K562 (cell line): ENCODE data around the gene SH3TC2. TPM values are rescaled to one million over a fixed set of nuclear protein-coding genes. Genes with fewer than 3 reads are reported as not detected.

Source experiments
- ATAC-seq: fragments of 200-7000 bp; cut with Tn5 transposase; 3 replicates; pipeline ENCODE4 v1.9.1; 2020; ENCODE audit warnings: moderate library complexity
- BruUV-seq: library from RNA; stranded (reverse); fragments of 400-500 nt; replicated peaks from 2 replicates; lab custom pipeline; 2021; lab: Mats Ljungman, UMichigan
- CTCF ChIA-PET: fragments of 300-600 bp; formaldehyde crosslinking; extraction: SDS; loops from one replicate; lab custom pipeline; 2021; ENCODE audit warnings: low intra/inter-chr PET ratio; lab: Yijun Ruan, JAX
- POLR2A ChIA-PET: fragments of 300-600, 350-650 bp; sonication (Branson Sonifier 250); formaldehyde crosslinking; extraction: SDS; loops from one replicate; lab custom pipeline; 2021; ENCODE audit warnings: antibody characterized with exemption, inconsistent platforms; lab: Yijun Ruan, JAX
- DNase-seq, 4 experiments: peaks; one replicate each; pipeline versions ENCODE4 v3.0.0 to v3.0.0-alpha.2; 2011 to 2018; ENCODE audit warnings: low spot score in 3 of 4, mixed read lengths in 3 of 4; ENCODE audit errors: extremely low read depth in 1 of 4
- FAIRE-seq: peaks from 2 replicates; lab custom pipeline; 2011; peaks lifted over from hg19 to GRCh38; lab: Jason Lieb, UNC
- H2AFZ ChIP-seq: 2 replicates; pipeline ENCODE4 v1.6.0; 2011; ENCODE audit warnings: low read depth, low read length, control low read depth, inconsistent platforms
- H3K27ac ChIP-seq: fragments of 200-600 bp; 3 replicates; pipeline ENCODE4 v1.8.0; 2011; ENCODE audit warnings: low read depth, mild to moderate bottlenecking, control low read depth, inconsistent platforms, low read length, moderate library complexity, mixed read lengths; ENCODE audit errors: extremely low read depth
- H3K27me3 ChIP-seq, 2 experiments: fragments of 300-600 bp in 1 of 2; 2 replicates in 1 of 2; 3 replicates in 1 of 2; pipeline versions ENCODE4 v1.6.0 to v1.8.0; 2011; ENCODE audit warnings: inconsistent platforms in 2 of 2, low read length in 2 of 2, mild to moderate bottlenecking in 1 of 2, mixed read lengths in 1 of 2, moderate library complexity in 1 of 2; ENCODE audit not compliant: control insufficient read depth in 2 of 2, insufficient read depth in 2 of 2
- H3K36me3 ChIP-seq: fragments of 300-600 bp; 3 replicates; pipeline ENCODE4 v1.8.0; 2011; ENCODE audit warnings: mild to moderate bottlenecking, low read length, inconsistent platforms; ENCODE audit not compliant: control insufficient read depth, insufficient read depth
- H3K4me1 ChIP-seq, 2 experiments: fragments of 200-600 bp in 1 of 2; replicated peaks in 1 of 2; 2 replicates in 1 of 2; 3 replicates in 1 of 2; pipeline versions ENCODE4 v1.5.1 to v1.8.0; 2011; ENCODE audit warnings: inconsistent platforms in 2 of 2, low read length in 2 of 2, mild to moderate bottlenecking in 1 of 2, mixed read lengths in 1 of 2, moderate library complexity in 1 of 2; ENCODE audit not compliant: control insufficient read depth in 2 of 2, insufficient read depth in 2 of 2
- H3K4me2 ChIP-seq: 2 replicates; pipeline ENCODE4 v1.6.1; 2011; ENCODE audit warnings: low read length, control low read depth, inconsistent platforms, mixed read lengths; ENCODE audit not compliant: insufficient read depth
- H3K4me3 ChIP-seq: fragments of 200-600 bp; sonication (generic), shearing (Covaris generic); 2 replicates; pipeline ENCODE4 v1.5.1; 2016; ENCODE audit warnings: control low read depth, inconsistent platforms
- H3K79me2 ChIP-seq: fragments of 200-600 bp; 3 replicates; pipeline ENCODE4 v1.8.0; 2011; ENCODE audit warnings: low read length, inconsistent platforms; ENCODE audit not compliant: control insufficient read depth, insufficient read depth
- H3K9ac ChIP-seq, 2 experiments: 2 replicates each; pipeline versions ENCODE4 v1.6.0 to v1.6.1; 2011; ENCODE audit warnings: low read depth in 2 of 2, low read length in 2 of 2, control low read depth in 1 of 2, inconsistent platforms in 1 of 2, mild to moderate bottlenecking in 1 of 2, mixed read lengths in 1 of 2; ENCODE audit not compliant: insufficient read depth in 1 of 2
- H3K9me1 ChIP-seq: one replicate; pipeline ENCODE4 v1.6.0; 2011; ENCODE audit warnings: inconsistent platforms, mild to moderate bottlenecking, low read length, moderate library complexity; ENCODE audit not compliant: control insufficient read depth, insufficient read depth
- H3K9me3 ChIP-seq: replicated peaks from 2 replicates; pipeline ENCODE4 v1.5.1; 2011; ENCODE audit warnings: low read depth, low read length, inconsistent platforms; ENCODE audit not compliant: control insufficient read depth, insufficient read depth
- H4K20me1 ChIP-seq: replicated peaks from 2 replicates; pipeline ENCODE4 v1.6.1; 2011; ENCODE audit warnings: low read length, inconsistent platforms, mixed read lengths; ENCODE audit not compliant: control insufficient read depth, insufficient read depth
- BRF1 ChIP-seq: IDR thresholded peaks from 3 replicates; pipeline ENCODE4 v1.6.1; 2011; ENCODE audit warnings: borderline replicate concordance, mild to moderate bottlenecking; ENCODE audit not compliant: insufficient read length; ENCODE audit errors: extremely low read depth
- CTCF ChIP-seq, 3 experiments: IDR thresholded peaks in 2 of 3; conservative IDR thresholded peaks in 1 of 3; 2 replicates each; pipeline ENCODE4 v1.5.1; 2011 to 2012; ENCODE audit warnings: low read length in 3 of 3, mild to moderate bottlenecking in 3 of 3, control low read depth in 2 of 3, improper control_type of control experiment in 1 of 3, inconsistent platforms in 1 of 3, low read depth in 1 of 3, mixed read lengths in 1 of 3, moderate library complexity in 1 of 3; ENCODE audit not compliant: insufficient read depth in 2 of 3
- ELF2 ChIP-seq: fragments of 250-450 bp; sonication (Bioruptor Pico); IDR thresholded peaks from 2 replicates; pipeline ENCODE4 v1.5.0; 2021; ENCODE audit warnings: mild to moderate bottlenecking
- PHF8 ChIP-seq: fragments of 200-600 bp; sonication (generic); IDR thresholded peaks from 2 replicates; pipeline ENCODE4 v1.6.1; 2012; ENCODE audit warnings: mixed run types, mild to moderate bottlenecking, inconsistent platforms, low read length, moderate library complexity, borderline replicate concordance
- PKNOX1 ChIP-seq: fragments of 450-650 bp; IDR thresholded peaks from 2 replicates; pipeline ENCODE4 v1.6.1; 2016
- RBM25 ChIP-seq: fragments of 200-400 bp; formaldehyde crosslinking; IDR thresholded peaks from 2 replicates; pipeline ENCODE4 v1.6.1; 2018; ENCODE audit warnings: low read length, low read depth, moderate library complexity; ENCODE audit not compliant: severe bottlenecking
- RREB1 ChIP-seq: fragments of 250-450 bp; sonication (Bioruptor Pico); IDR thresholded peaks from 2 replicates; pipeline ENCODE4 v1.4.0; 2020
- SOX6 ChIP-seq: fragments of 450-650 bp; IDR thresholded peaks from 2 replicates; pipeline ENCODE4 v1.6.1; 2014; ENCODE audit warnings: mild to moderate bottlenecking
- SUPT5H ChIP-seq: fragments of 450-650 bp; IDR thresholded peaks from 2 replicates; pipeline ENCODE4 v1.6.1; 2016
- TCF7 ChIP-seq: sonication (generic); IDR thresholded peaks from 2 replicates; pipeline ENCODE4 v1.6.1; 2016; ENCODE audit warnings: antibody characterized with exemption, borderline replicate concordance
- WGBS: fragments of 100-300 bp; shearing (Covaris generic); methylation state at CpG from one replicate; pipeline ENCODE4 v1.1.6; 2016; ENCODE audit warnings: low coverage, mixed read lengths; ENCODE audit not compliant: insufficient coverage; ENCODE audit errors: missing lambda C conversion rate; 5-methylcytosine and 5-hydroxymethylcytosine counted together
- in situ Hi-C: fragments of 300-500 bp; cut with MboI; formaldehyde crosslinking; loops from 4 replicates; pipeline ENCODE4 v1.15.0; 2018; ENCODE audit warnings: inconsistent platforms, mixed read lengths
- intact Hi-C: fragments of 100-400 bp; cut with micrococcal nuclease; formaldehyde crosslinking; loops from 2 replicates; pipeline ENCODE4 v1.14.2; 2022
- polyA plus RNA-seq, 8 experiments: library from polyadenylated mRNA; depleted of rRNA in 4 of 8; stranded (reverse) in 5 of 8; unstranded in 3 of 8; fragments of >200 nt; fragmentation: Nextera tagmentation in 2 of 8; fragmentation: Illumina TruSeq in 1 of 8; extraction: Ambion mirVana in 2 of 8; extraction: Trizol in 1 of 8; gene quantifications; 2 replicates each; pipeline versions ENCODE4 v1.2.1 to v1.2.3, GENCODE V29; 2011 to 2014; ENCODE audit warnings: inconsistent platforms in 1 of 8, missing spikeins in 1 of 8
- total RNA-seq, 7 experiments: library from RNA; depleted of rRNA in 6 of 7; stranded (reverse); fragments of >200 nt in 6 of 7; fragmentation: Illumina TruSeq in 2 of 7; extraction: Trizol in 2 of 7; gene quantifications; 2 replicates each; pipeline versions ENCODE4 v1.2.1 to v1.2.3, GENCODE V29; 2011 to 2021; ENCODE audit warnings: low replicate concordance in 1 of 7

Gene SH3TC2
- total and polyA plus RNA-seq, 9 of the 15 experiments (the other 6 are each of a cell fraction or from before 2014, with no cell fraction given) = 0.03 to 0.80 (median 0.55) TPM; not detected in 1

- TF ChIP-seq PKNOX1 = peak; percentile 6; the same call in 1 of the 2 replicates
- no peak for TF ChIP-seq SOX6
- TF ChIP-seq ELF2 = no peak
- TF ChIP-seq TCF7 = no peak
These were observed 23.4 kb downstream of the SH3TC2 start (continued) for GRCh38 chr5:149039506-149039905.

- 8% methylated on average over 6 of the region's 6 CpGs for WGBS
- no peaks in the 10 kb centered on the region for H4K20me1 ChIP-seq
- no peak for DNase-seq
- H3K9me1 ChIP-seq = no peaks in the 10 kb centered on the region
- H3K9me3 ChIP-seq = no peaks in the 10 kb centered on the region
- H3K27me3 ChIP-seq = peaks cover 0 to 15% of the 10 kb centered on the region in 2 experiments; a peak in 2 of 5 replicates
- no peaks in the 10 kb centered on the region; a peak in 1 of 5 replicates for H3K4me1 ChIP-seq
- no peak for ATAC-seq
- FAIRE-seq = no peak
- intact Hi-C loops (loop anchor here (10.0 kb wide), 1 partner anchor 1094 kb away; no protein-coding TSS in a partner anchor), in situ Hi-C loops (loop anchor here (10.0 to 25.0 kb wide), 3 partner anchors 304 to 851 kb away; no protein-coding TSS in a partner anchor)
- H2AFZ ChIP-seq = no peak overlapping the region
- POLR2A ChIA-PET = interaction anchor here (1.4 kb wide), 1 partner anchor 11 kb away, joined by 4 read pairs; no protein-coding TSS in a partner anchor
- CTCF ChIA-PET = no interaction called here
- H3K4me3 ChIP-seq = no peak overlapping the region
- no TSS peak for BruUV-seq
- no peaks in the 10 kb centered on the region for H3K36me3 ChIP-seq
- H3K4me2 ChIP-seq = no peak overlapping the region
- no peaks in the 10 kb centered on the region for H3K79me2 ChIP-seq
- no peak overlapping the region for H3K27ac ChIP-seq
- H3K9ac ChIP-seq = no peak overlapping the region
- TF ChIP-seq BRF1 (no peak), RBM25 (peak; percentile 38), CTCF (IDR thresholded peaks at IDR 0.05 in 2 of 3, conservative IDR thresholded peaks at IDR 0.05 in 1 of 3; ENCODE audit: insufficient read depth in 2 of 3, low read depth in 1 of 3, low read length in 3 of 3) (peak in 1 of 3 experiments; percentile 10; a peak in 2 of 6 replicates), SUPT5H (no peak), PHF8 (no peak), RREB1 (CRISPR knock-in tag) (no peak)
These were observed 24.4 kb downstream of the SH3TC2 start for GRCh38 chr5:149038336-149039080.
